LNCAP (cell line): ENCODE data around the gene CALCR.

ENCODE experiments used
- TF ChIP-seq, protein P1 (sequence below): fragments of 450-650 bp; IDR thresholded peaks from 2 replicates; pipeline ENCODE4 v1.5.1; 2017; ENCODE audit warnings: mild to moderate bottlenecking

CALCR gene

DNA sequence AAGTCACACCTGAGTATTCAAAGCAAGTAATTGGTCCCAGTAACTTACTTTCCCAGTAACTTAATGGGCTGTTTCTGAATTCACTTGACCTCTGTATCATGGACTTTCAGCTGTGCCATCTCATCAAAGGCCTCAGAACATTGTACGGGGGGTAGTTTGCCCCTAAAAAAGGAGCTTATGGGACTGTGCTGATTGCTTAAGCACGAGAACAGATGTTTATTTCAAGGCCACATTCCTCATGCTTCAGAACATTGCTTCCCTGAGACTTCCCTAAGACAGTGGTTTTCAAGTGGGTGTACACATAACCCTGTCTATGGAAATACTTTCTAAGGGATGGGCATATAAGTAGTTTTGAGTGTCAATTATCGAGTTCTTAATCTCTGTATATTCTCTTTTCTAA is 26.8 kb downstream of the CALCR start:
- TF ChIP-seq, protein P1, sequence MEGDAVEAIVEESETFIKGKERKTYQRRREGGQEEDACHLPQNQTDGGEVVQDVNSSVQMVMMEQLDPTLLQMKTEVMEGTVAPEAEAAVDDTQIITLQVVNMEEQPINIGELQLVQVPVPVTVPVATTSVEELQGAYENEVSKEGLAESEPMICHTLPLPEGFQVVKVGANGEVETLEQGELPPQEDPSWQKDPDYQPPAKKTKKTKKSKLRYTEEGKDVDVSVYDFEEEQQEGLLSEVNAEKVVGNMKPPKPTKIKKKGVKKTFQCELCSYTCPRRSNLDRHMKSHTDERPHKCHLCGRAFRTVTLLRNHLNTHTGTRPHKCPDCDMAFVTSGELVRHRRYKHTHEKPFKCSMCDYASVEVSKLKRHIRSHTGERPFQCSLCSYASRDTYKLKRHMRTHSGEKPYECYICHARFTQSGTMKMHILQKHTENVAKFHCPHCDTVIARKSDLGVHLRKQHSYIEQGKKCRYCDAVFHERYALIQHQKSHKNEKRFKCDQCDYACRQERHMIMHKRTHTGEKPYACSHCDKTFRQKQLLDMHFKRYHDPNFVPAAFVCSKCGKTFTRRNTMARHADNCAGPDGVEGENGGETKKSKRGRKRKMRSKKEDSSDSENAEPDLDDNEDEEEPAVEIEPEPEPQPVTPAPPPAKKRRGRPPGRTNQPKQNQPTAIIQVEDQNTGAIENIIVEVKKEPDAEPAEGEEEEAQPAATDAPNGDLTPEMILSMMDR, result no peak

DNA sequence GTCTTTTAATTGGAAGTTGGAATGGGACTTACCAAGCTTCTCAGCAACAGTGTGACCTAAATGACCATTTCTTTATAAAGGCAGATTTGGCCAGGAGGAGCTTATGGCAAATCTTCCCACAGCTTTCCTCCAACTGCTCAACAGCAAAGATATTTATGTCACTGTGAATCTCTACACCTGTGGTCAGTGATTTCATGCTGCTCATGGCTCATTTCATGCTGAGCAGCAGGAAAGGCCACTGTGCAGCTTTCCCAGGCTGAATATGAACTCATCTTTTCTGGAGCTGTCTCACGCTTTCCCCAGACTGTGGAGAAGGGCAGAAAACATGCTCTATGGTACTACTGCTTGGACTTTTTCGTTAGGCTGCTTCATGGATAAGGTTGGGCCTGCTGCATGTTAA is 29.8 kb downstream of the CALCR start:
- TF ChIP-seq, protein P1, result no peak

DNA sequence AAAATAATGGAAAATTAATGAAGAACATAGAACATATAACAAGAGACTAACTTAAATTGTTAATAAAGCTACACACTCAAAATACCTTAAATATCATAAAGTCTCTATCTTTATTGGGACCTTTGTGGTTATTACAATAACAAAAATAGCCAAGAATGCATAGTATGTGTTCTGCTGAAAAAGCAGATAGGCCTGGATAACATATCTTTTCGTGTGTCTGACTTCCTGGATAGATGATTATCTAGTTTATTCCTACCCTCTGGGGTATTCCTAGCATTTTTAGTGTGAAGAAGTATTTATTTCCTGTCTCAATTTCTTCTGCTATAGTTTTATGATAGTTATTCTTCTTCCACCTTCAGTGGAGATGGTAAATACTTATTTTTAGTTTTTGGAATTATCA is 36.5 kb downstream of the CALCR start:
- TF ChIP-seq, protein P1, result no peak

DNA sequence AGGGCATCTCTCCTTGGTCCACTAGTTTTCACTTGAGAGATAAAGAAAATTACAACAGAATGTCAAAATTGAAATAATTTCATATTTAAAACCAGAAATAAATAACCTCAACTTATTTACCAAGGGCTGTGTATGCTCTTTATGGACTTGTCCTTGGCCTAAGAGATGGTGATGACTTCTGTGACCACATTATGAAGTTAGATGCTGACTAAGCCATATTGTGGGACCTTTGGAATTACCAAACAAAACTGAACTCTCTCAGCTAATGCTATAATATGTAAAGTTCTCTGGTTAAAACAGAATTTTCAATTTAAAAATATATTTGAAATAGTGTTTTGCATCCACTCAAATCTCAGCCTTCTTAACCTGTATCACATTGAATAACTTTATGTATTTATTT is 38.9 kb downstream of the CALCR start:
- TF ChIP-seq, protein P1, result no peak

DNA sequence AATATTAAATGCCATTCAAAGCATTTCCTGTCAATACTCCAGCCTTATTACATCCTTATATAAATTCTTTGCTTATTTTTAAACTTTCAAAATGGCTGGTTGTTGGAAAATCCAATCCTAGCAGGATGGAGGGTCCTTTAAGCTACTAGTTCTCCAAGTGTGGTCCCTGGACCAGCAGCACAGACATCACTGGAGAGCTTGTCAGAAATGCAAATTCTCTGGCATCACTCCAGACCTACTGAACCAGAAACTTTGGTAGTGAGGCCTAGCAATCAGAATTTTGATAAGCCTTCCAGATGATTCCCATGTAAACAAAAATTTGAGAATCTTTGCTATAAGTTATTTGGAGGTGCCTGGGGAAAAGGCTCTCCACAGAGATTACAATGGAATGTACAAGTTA is 43.8 kb downstream of the CALCR start:
- TF ChIP-seq, protein P1, result no peak

DNA sequence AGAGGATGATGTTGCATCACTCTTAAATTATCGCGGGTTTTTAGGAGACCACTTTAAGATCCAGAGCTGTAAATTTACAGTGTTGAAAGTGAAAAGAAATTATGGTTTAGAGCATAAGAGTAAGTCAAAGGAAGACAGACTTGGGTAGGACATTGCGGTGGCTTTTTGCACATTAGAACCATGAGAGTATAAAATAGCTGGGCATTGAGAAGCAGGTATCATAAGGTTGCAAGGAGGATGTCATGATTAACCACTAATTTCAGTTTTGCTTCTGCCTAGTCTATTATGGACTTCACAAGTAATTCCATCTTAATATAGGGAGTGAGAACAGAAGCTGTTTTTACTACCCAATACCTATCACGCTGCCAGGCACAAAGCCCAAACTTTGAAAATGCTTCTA is 57.7 kb downstream of the CALCR start:
- TF ChIP-seq, protein P1, result no peak

DNA sequence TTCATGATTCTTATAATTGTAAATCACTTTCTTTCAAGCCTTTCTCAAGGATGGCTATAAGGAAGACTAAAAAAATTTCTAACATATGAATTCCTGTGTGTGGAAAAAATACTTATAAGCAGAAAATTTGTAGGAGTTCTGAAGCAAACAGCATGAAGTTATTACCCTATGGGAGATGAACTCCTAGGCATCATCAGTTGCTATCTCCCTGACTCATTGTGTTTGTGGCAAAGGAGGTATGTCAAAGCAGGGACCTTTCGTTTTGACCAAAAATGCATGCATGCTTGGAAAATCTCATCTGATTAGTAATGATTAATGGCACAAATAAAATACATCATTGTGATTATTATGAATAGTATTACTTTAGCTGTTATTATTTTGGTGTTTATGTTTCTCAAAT is 59.4 kb downstream of the CALCR start:
- TF ChIP-seq, protein P1, result no peak

DNA sequence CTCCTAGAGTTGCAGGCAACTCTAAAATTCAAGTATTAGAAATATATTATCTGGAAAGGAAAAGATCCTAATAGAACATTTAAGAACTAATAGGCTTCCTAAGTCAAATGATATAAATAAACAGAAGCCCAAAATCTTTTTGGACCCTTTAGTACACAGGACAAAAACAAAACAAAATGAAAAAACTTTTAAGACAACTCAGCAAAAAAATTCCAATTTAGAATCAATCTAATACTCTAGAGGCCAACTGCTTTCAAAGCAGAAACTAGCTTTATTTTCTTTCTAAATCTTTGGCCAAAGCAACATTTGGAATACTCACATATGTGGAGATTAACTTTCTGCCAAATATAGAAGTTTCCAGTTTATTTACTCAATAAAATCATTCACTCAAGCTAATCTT is 65.2 kb downstream of the CALCR start:
- TF ChIP-seq, protein P1, result no peak
